Smooth muscle cell (in vitro differentiated cells): ENCODE measurements around the gene NDC80. TPM values are rescaled to one million over a fixed set of nuclear protein-coding genes. Genes with fewer than 3 reads are reported as not detected.

Experiments
- DNase-seq: peaks from one replicate; lab custom pipeline; 2025; ENCODE audit not compliant: unreplicated experiment; lab: John Stamatoyannopoulos, UW
- H2AFZ ChIP-seq: fragments of 200-600 bp; sonication (generic); 2 replicates; pipeline ENCODE4 v1.6.0; 2016; ENCODE audit warnings: antibody characterized with exemption, low read depth, mild to moderate bottlenecking
- H3F3A ChIP-seq: fragments of 200-600 bp; sonication (generic); 2 replicates; pipeline ENCODE4 v1.6.0; 2017; ENCODE audit warnings: antibody characterized with exemption, low read depth
- H3K27ac ChIP-seq: fragments of 200-600 bp; sonication (generic); 2 replicates; pipeline ENCODE4 v1.5.1; 2016; ENCODE audit warnings: low read depth, mild to moderate bottlenecking
- H3K27me3 ChIP-seq: fragments of 200-600 bp; sonication (generic); 2 replicates; pipeline ENCODE4 v1.6.1; 2016; ENCODE audit warnings: low read depth, mild to moderate bottlenecking
- H3K36me3 ChIP-seq: fragments of 200-600 bp; sonication (generic); 2 replicates; pipeline ENCODE4 v1.5.1; 2016; ENCODE audit warnings: low read depth
- H3K4me1 ChIP-seq: fragments of 200-600 bp; sonication (generic); 2 replicates; pipeline ENCODE4 v1.5.1; 2016; ENCODE audit warnings: low read depth
- H3K4me2 ChIP-seq: fragments of 200-600 bp; sonication (generic); 2 replicates; pipeline ENCODE4 v1.6.0; 2016; ENCODE audit warnings: mild to moderate bottlenecking
- H3K4me3 ChIP-seq: fragments of 200-600 bp; sonication (generic); 2 replicates; pipeline ENCODE4 v1.5.1; 2016; ENCODE audit warnings: mild to moderate bottlenecking
- H3K79me2 ChIP-seq: fragments of 200-600 bp; sonication (generic); 2 replicates; pipeline ENCODE4 v1.6.0; 2016; ENCODE audit warnings: low read depth, mild to moderate bottlenecking
- H3K9ac ChIP-seq: fragments of 200-600 bp; sonication (generic); 2 replicates; pipeline ENCODE4 v1.6.0; 2016; ENCODE audit warnings: low read depth
- H3K9me3 ChIP-seq: fragments of 200-600 bp; sonication (generic); replicated peaks from 2 replicates; pipeline ENCODE4 v1.5.1; 2016; ENCODE audit warnings: low read depth
- H4K20me1 ChIP-seq: fragments of 200-600 bp; sonication (generic); 2 replicates; pipeline ENCODE4 v1.6.0; 2016; ENCODE audit warnings: low read depth
- WGBS: methylation state at CpG from one replicate; pipeline ENCODE4 v1.1.7; 2016; ENCODE audit warnings: low lambda C conversion rate; 5-methylcytosine and 5-hydroxymethylcytosine counted together
- polyA plus RNA-seq: library from polyadenylated mRNA; unstranded; fragments of >200 nt; fragmentation: Nextera tagmentation; extraction: Ambion mirVana; gene quantifications from 2 replicates; pipeline ENCODE4 v1.2.1, GENCODE V29; 2016
- total RNA-seq: library from RNA; depleted of rRNA; stranded (reverse); fragments of >200 nt; gene quantifications from 2 replicates; pipeline ENCODE4 v1.2.3, GENCODE V29; 2014
- TF ChIP-seq, protein P1 (sequence below): fragments of 200-600 bp; sonication (generic); IDR thresholded peaks from 2 replicates; pipeline ENCODE4 v1.5.1; 2017; ENCODE audit warnings: borderline replicate concordance, mild to moderate bottlenecking, antibody characterized with exemption; ENCODE audit not compliant: insufficient read depth, poor library complexity, severe bottlenecking

NDC80 gene
- total and polyA plus RNA-seq, 2 experiments from 2014 or later: 8.1 to 9.1 TPM

DNA sequence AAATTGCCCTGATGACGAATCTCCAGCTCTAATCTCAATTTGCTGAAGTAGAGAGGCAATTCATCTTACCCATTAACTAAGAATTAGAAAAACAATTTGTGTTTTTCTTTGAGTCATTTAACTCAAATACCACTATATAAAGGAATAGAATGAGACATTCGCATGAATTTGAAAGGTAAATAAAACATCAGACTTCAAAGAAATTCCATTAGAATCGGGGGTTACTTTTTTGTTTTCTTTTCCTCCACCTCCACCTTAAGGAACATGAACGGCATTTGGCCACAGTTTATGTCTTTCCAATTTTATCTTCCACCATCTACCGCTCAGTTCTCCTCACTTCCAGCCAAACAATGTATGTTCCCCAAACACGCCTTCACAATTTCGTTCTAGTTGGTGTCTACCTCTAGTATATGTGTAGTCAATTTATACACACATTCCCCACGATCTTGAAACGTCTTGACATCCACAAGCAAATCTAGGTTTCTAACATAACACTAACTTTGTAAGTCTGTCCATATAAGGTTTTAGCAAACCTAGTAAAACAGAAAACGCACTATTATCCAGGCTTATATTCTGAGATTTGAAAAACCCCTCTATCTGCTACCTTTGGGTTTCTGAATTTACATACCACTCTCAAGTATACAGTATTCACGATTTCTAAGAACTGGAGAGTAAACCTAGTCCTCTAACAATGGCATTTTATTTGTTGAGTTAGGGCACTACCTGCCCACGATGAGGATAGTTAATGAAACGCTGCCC lies 83.0 kb downstream of the NDC80 start:
- Histone ChIP-seq H3K27ac (peak overlapping the region; percentile 88), H3K27me3 (peaks cover 28% of the 10 kb centered on the region)
- 14% methylated on average over 13 of the region's 13 CpGs for WGBS

DNA sequence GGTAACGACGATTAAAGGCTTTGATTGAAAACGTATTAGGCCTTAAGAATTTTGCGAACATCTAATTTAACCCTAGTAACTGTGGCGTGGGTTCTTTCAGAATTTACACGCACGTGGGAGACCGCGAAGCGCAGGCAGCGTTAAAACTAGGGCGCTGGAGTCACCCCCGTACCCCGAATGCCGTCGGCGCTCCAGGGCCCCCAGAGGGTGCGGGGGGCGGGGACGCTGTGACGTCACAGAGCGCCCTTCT lies 83.5 kb downstream of the NDC80 start:
- Histone ChIP-seq H3K9me3 (no peaks in the 10 kb centered on the region), H3K4me1 (peaks cover 24% of the 10 kb centered on the region), H3K27me3 (peaks cover 28% of the 10 kb centered on the region), H3K4me3 (peak overlapping the region; percentile 80), H3F3A (peaks cover 7% of the 10 kb centered on the region), H3K27ac (peak overlapping the region; percentile 88), H3K9ac (peak overlapping the region; percentile 88), H4K20me1 (peaks cover 39% of the 10 kb centered on the region), H3K79me2 (peaks cover 37% of the 10 kb centered on the region), H3K4me2 (peak overlapping the region; percentile 97), H3K36me3 (no peaks in the 10 kb centered on the region), H2AFZ (peak overlapping the region; percentile 88)
- no peak for DNase-seq
- TF ChIP-seq, protein P1, sequence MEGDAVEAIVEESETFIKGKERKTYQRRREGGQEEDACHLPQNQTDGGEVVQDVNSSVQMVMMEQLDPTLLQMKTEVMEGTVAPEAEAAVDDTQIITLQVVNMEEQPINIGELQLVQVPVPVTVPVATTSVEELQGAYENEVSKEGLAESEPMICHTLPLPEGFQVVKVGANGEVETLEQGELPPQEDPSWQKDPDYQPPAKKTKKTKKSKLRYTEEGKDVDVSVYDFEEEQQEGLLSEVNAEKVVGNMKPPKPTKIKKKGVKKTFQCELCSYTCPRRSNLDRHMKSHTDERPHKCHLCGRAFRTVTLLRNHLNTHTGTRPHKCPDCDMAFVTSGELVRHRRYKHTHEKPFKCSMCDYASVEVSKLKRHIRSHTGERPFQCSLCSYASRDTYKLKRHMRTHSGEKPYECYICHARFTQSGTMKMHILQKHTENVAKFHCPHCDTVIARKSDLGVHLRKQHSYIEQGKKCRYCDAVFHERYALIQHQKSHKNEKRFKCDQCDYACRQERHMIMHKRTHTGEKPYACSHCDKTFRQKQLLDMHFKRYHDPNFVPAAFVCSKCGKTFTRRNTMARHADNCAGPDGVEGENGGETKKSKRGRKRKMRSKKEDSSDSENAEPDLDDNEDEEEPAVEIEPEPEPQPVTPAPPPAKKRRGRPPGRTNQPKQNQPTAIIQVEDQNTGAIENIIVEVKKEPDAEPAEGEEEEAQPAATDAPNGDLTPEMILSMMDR: no peak
- WGBS: 1% methylated on average over 22 of the region's 22 CpGs

More for the DNA sequence above, 83.0 kb downstream of the NDC80 start:
- Histone ChIP-seq H3K4me1 (peaks cover 20% of the 10 kb centered on the region), H3K9me3 (no peaks in the 10 kb centered on the region), H3K79me2 (peaks cover 32% of the 10 kb centered on the region), H3K4me3 (peak overlapping the region; percentile 80), H3F3A (peaks cover 7% of the 10 kb centered on the region), H3K9ac (peak overlapping the region; percentile 88), H3K4me2 (peak overlapping the region; percentile 97), H4K20me1 (peaks cover 34% of the 10 kb centered on the region), H2AFZ (peak overlapping the region; percentile 88), H3K36me3 (no peaks in the 10 kb centered on the region)
- no peak for DNase-seq
- TF ChIP-seq, protein P1: no peak

DNA sequence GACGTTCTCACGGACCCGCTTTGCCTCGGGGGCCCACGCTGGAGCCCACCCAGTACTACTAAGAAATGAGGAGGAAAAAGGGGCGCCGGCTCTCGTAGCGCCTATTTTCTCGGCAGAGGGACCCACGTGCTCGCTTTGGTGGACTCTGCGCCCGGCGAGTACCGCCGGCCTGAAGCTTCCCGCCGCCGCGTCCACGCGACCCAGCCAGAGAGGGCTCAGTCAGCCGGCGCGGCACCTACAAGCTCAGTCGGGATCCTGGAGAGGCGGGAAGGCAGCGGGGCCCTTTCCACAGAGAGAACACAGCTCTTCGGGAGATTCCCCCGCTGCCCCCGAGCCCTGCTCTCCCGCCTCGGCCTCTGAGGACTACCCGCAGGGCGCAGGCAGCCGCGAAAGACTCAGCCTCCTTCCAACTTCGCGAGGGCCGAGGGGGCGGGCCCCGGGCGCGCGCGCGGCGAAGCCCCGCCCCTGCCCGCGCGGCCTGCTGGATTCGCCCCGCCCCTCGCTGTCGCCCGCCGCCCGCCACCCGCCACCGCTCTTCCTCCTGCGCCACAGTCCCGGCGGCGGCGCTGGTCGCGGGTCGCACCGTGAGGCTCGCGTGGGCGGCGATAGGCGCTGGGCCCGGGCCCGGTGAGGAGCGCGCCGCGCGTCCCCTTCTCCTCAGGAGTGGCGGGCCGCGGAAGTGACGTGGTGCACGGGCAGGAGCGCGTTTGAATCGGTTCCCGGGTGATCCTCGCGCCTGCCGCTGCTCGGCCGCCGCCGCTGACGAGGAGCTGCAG lies 84.0 kb downstream of the NDC80 start, which contains the start of gene SMCHD1:
Gene SMCHD1 (plus strand): TSS at position 549 of the 776 bp plus-strand sequence. CDS start 350 bp downstream, outside the sequence.
- H3K4me3 ChIP-seq: peak within 1 kb of the TSS; percentile 80
- no peaks in the 10 kb centered on the region for H3K9me3 ChIP-seq
- peaks cover 7% of the 10 kb centered on the region for H3F3A ChIP-seq
- H3K9ac ChIP-seq: peak within 1 kb of the TSS; percentile 88
- no peaks in the 10 kb centered on the region for H3K36me3 ChIP-seq
- peak within 1 kb of the TSS; percentile 91 for H2AFZ ChIP-seq
- peak; percentile 60 for DNase-seq
- H3K79me2 ChIP-seq: peaks cover 42% of the 10 kb centered on the region
- TF ChIP-seq, protein P1: no peak
- peaks cover 44% of the 10 kb centered on the region for H4K20me1 ChIP-seq
- H3K4me1 ChIP-seq: peaks cover 24% of the 10 kb centered on the region
- H3K27me3 ChIP-seq: peaks cover 28% of the 10 kb centered on the region
- under 1% methylated on average over 84 of the region's 100 CpGs for WGBS
- H3K27ac ChIP-seq: peak within 1 kb of the TSS; percentile 88
- H3K4me2 ChIP-seq: peak within 1 kb of the TSS; percentile 97
